ENCODE measurements around the gene EGR1. TPM values are rescaled to one million over a fixed set of nuclear protein-coding genes. Genes with fewer than 3 reads are reported as not detected.
"Not testable (repeated sequence)": the region's sequence is repeated elsewhere in the genome, so short reads cannot be mapped to it uniquely, and the experiment has no call there.

Gene EGR1
- total RNA-seq, 1 experiment from 2014 or later: 1.0 TPM

- in situ Hi-C loops (cut with HindIII; ENCODE audit: low pct_unique_long_range_greater_than_20kb, low sequenced_read_pairs): no loop called here
Observed at GRCh38 chr5:138492560-138493045, 27.3 kb downstream of the EGR1 start.

GRCh38 chr5:138495351-138495750 lies 30.1 kb downstream of the EGR1 start:
- DNase-seq (ENCODE audit: low read depth): no peak
- in situ Hi-C loops (cut with HindIII; ENCODE audit: low pct_unique_long_range_greater_than_20kb, low sequenced_read_pairs): no loop called here

More at GRCh38 chr5:138492560-138493045, 27.3 kb downstream of the EGR1 start:
- no peak for DNase-seq (ENCODE audit: low read depth)

GRCh38 chr5:138498376-138498775 lies 33.1 kb downstream of the EGR1 start:
- in situ Hi-C loops (cut with HindIII; ENCODE audit: low pct_unique_long_range_greater_than_20kb, low sequenced_read_pairs): no loop called here
- no peak for DNase-seq (ENCODE audit: low read depth)

GRCh38 chr5:138502121-138502520 lies 36.8 kb downstream of the EGR1 start:
- in situ Hi-C loops (cut with HindIII; ENCODE audit: low pct_unique_long_range_greater_than_20kb, low sequenced_read_pairs): no loop called here
- DNase-seq (ENCODE audit: low read depth): no peak

- in situ Hi-C loops (cut with HindIII; ENCODE audit: low pct_unique_long_range_greater_than_20kb, low sequenced_read_pairs): no loop called here
Observed at GRCh38 chr5:138502521-138502920, 37.2 kb downstream of the EGR1 start.

GRCh38 chr5:138503487-138504270 lies 38.4 kb downstream of the EGR1 start:
- in situ Hi-C loops (cut with HindIII; ENCODE audit: low pct_unique_long_range_greater_than_20kb, low sequenced_read_pairs): no loop called here
- DNase-seq (ENCODE audit: low read depth): peak; percentile 44

More at GRCh38 chr5:138502521-138502920, 37.2 kb downstream of the EGR1 start:
- DNase-seq (ENCODE audit: low read depth): no peak

GRCh38 chr5:138504799-138505198 lies 39.5 kb downstream of the EGR1 start:
- no peak for DNase-seq (ENCODE audit: low read depth)
- in situ Hi-C loops (cut with HindIII; ENCODE audit: low pct_unique_long_range_greater_than_20kb, low sequenced_read_pairs): no loop called here

- DNase-seq (ENCODE audit: low read depth): no peak
- in situ Hi-C loops (cut with HindIII; ENCODE audit: low pct_unique_long_range_greater_than_20kb, low sequenced_read_pairs): no loop called here
Observed at GRCh38 chr5:138506370-138507306, 41.4 kb downstream of the EGR1 start.

- DNase-seq (ENCODE audit: low read depth); in situ Hi-C loops (cut with HindIII; ENCODE audit: low pct_unique_long_range_greater_than_20kb, low sequenced_read_pairs): not testable (repeated sequence)
Observed at GRCh38 chr5:138507485-138507884, 42.2 kb downstream of the EGR1 start.

GRCh38 chr5:138508958-138509357 lies 43.7 kb downstream of the EGR1 start:
- in situ Hi-C loops (cut with HindIII; ENCODE audit: low pct_unique_long_range_greater_than_20kb, low sequenced_read_pairs): no loop called here
- no peak for DNase-seq (ENCODE audit: low read depth)

GRCh38 chr5:138514021-138514420 lies 48.7 kb downstream of the EGR1 start:
- in situ Hi-C loops (cut with HindIII; ENCODE audit: low pct_unique_long_range_greater_than_20kb, low sequenced_read_pairs): no loop called here
- no peak for DNase-seq (ENCODE audit: low read depth)

- in situ Hi-C loops (cut with HindIII; ENCODE audit: low pct_unique_long_range_greater_than_20kb, low sequenced_read_pairs): no loop called here
- DNase-seq (ENCODE audit: low read depth): no peak
Observed at GRCh38 chr5:138515556-138516245, 50.4 kb downstream of the EGR1 start.

- DNase-seq (ENCODE audit: low read depth): no peak
- in situ Hi-C loops (cut with HindIII; ENCODE audit: low pct_unique_long_range_greater_than_20kb, low sequenced_read_pairs): no loop called here
Observed at GRCh38 chr5:138517437-138517836, 52.2 kb downstream of the EGR1 start.

Other genes starting within 250 kb of the EGR1 start
- not detected in 2 replicates for gene GFRA3, start 190.9 kb upstream of the EGR1 start, total RNA-seq (2014; rRNA removed; shearing (Covaris generic); ENCODE audit: low replicate concordance)
- 8.7 and 13.4 TPM in 2 replicates for gene CDC25C, start 133.7 kb upstream of the EGR1 start, total RNA-seq (2014; rRNA removed; shearing (Covaris generic); ENCODE audit: low replicate concordance)
- 12.9 and 16.6 TPM in 2 replicates for gene FAM53C, start 127.2 kb upstream of the EGR1 start, total RNA-seq (2014; rRNA removed; shearing (Covaris generic); ENCODE audit: low replicate concordance)
- gene KDM3B, start 112.8 kb upstream of the EGR1 start, total RNA-seq (2014; rRNA removed; shearing (Covaris generic); ENCODE audit: low replicate concordance): 16.8 and 16.9 TPM in 2 replicates
- gene REEP2, start 26.4 kb upstream of the EGR1 start, total RNA-seq (2014; rRNA removed; shearing (Covaris generic); ENCODE audit: low replicate concordance): 1.5 and 8.9 TPM in 2 replicates
- gene ETF1, start 77.8 kb downstream of the EGR1 start, total RNA-seq (2014; rRNA removed; shearing (Covaris generic); ENCODE audit: low replicate concordance): 45.2 and 68.5 TPM in 2 replicates
- gene HSPA9, start 109.9 kb downstream of the EGR1 start, total RNA-seq (2014; rRNA removed; shearing (Covaris generic); ENCODE audit: low replicate concordance): 234 and 247 TPM in 2 replicates

All from Caki2 (cell line).